Sigmoid colon (tissue), 7 donors: Measurements from ENCODE around the gene YIPF2. TPM values are rescaled to one million over a fixed set of nuclear protein-coding genes. Genes with fewer than 3 reads are reported as not detected.

Experiments used
- DNase-seq: peaks from one replicate; pipeline ENCODE4 v3.0.0-alpha.2; 2019
- H3K27ac ChIP-seq, 4 donors: fragments of 200-600 bp; sonication (generic); one replicate each; pipeline ENCODE4 v1.5.1; 2016 to 2019; ENCODE audit warnings: mild to moderate bottlenecking in 1 of 4
- H3K27me3 ChIP-seq, 3 donors: fragments of 200-600 bp; sonication (generic); one replicate each; pipeline ENCODE4 v1.5.1; 2019; ENCODE audit warnings: mild to moderate bottlenecking in 1 of 3
- H3K36me3 ChIP-seq, 4 donors: fragments of 200-600 bp; sonication (generic); one replicate each; pipeline ENCODE4 v1.5.1; 2016 to 2019
- H3K4me1 ChIP-seq, 4 donors: fragments of 200-600 bp; sonication (generic); one replicate each; pipeline ENCODE4 v1.5.1; 2017 to 2019
- H3K4me3 ChIP-seq, 4 donors: fragments of 200-600 bp; sonication (generic); one replicate each; pipeline ENCODE4 v1.5.1; 2017 to 2019; ENCODE audit warnings: mild to moderate bottlenecking in 2 of 4, moderate library complexity in 1 of 4
- H3K9me3 ChIP-seq, 4 donors: fragments of 200-600 bp in 3 of 4; sonication (generic) in 3 of 4; one replicate each; pipeline versions ENCODE4 v1.5.1 to v1.6.1; 2013 to 2019
- EP300 ChIP-seq, 4 donors: sonication (generic); formaldehyde crosslinking; IDR thresholded peaks; one replicate each; pipeline ENCODE4 v1.6.1; 2017; ENCODE audit warnings: antibody characterized with exemption in 4 of 4
- POLR2A ChIP-seq, 2 donors: fragments of 450-650 bp; IDR thresholded peaks; one replicate each; pipeline ENCODE4 v1.6.1; 2016; ENCODE audit warnings: antibody characterized with exemption in 2 of 2, mild to moderate bottlenecking in 2 of 2, moderate library complexity in 2 of 2
- POLR2AphosphoS5 ChIP-seq, 4 donors: sonication (generic); formaldehyde crosslinking; IDR thresholded peaks; one replicate each; pipeline ENCODE4 v1.6.1; 2017; ENCODE audit warnings: antibody characterized with exemption in 4 of 4
- WGBS, 2 donors: extraction: QIAGEN DNeasy Blood & Tissue Kit; methylation state at CpG; one replicate each; pipeline ENCODE4 v1.1.7; 2013; 5-methylcytosine and 5-hydroxymethylcytosine counted together
- intact Hi-C: fragments of 100-400 bp; cut with DNase I; formaldehyde crosslinking; loops from one replicate; pipeline ENCODE4 v1.15.1; 2023
- polyA plus RNA-seq, 3 donors: library from polyadenylated mRNA; stranded (reverse); fragments of 200-250 nt; gene quantifications; one replicate each; pipeline ENCODE4 v1.2.3, GENCODE V29; 2013
- total RNA-seq, 4 donors: library from RNA; depleted of rRNA; stranded (reverse); fragments of >200 nt; gene quantifications; one replicate each; pipeline ENCODE4 v1.1.0, GENCODE V29; 2016
- TF ChIP-seq, protein P1 (sequence below), 4 experiments: fragments of 450-650 bp in 3 of 4; fragments of 200-600 bp in 1 of 4; IDR thresholded peaks; one replicate each; pipeline ENCODE4 v1.5.1; 2016 to 2019; ENCODE audit warnings: antibody characterized with exemption in 4 of 4, mild to moderate bottlenecking in 3 of 4, moderate library complexity in 2 of 4
- donor health status: healthy with polysubstance abuse.
- donor health status: Bipolar disorder and iron deficiency.
- donor health status: healthy.

YIPF2 gene
- total and polyA plus RNA-seq, 7 donors: 19.4 to 61.3 (median 27.7) TPM

DNA sequence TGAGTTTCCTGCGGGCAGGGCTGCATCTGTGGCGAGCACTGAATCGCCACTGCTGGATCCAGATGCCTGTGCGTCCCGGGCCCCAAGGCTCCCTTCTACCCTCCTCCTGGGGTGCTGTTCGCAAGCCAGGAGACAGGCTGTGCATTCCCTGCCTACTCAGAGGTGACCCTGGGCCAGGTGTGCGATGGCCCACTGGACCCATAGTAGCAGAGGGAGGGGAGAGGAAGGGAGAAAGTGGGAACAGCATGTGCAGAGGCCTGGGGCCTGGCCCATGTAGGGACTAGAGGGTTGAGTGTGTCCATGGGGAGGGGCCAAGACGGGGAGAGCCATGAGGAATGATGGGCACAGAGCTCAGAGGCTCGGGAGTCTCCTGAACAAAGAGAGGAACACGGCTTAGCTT lies 29.8 kb downstream of the YIPF2 start:
- H3K4me3 ChIP-seq: no peak overlapping the region
- peaks cover 0 to 79% (median 67%) of the 10 kb centered on the region in 4 donors for H3K4me1 ChIP-seq
- intact Hi-C loops: no loop called here
- no peak for DNase-seq
- WGBS, 2 donors: 45 to 78% methylated on average over 10 of the region's 10 CpGs
- H3K9me3 ChIP-seq: no peaks in the 10 kb centered on the region
- TF ChIP-seq POLR2A (IDR thresholded peaks at IDR 0.05): no peak
- TF ChIP-seq, protein P1, sequence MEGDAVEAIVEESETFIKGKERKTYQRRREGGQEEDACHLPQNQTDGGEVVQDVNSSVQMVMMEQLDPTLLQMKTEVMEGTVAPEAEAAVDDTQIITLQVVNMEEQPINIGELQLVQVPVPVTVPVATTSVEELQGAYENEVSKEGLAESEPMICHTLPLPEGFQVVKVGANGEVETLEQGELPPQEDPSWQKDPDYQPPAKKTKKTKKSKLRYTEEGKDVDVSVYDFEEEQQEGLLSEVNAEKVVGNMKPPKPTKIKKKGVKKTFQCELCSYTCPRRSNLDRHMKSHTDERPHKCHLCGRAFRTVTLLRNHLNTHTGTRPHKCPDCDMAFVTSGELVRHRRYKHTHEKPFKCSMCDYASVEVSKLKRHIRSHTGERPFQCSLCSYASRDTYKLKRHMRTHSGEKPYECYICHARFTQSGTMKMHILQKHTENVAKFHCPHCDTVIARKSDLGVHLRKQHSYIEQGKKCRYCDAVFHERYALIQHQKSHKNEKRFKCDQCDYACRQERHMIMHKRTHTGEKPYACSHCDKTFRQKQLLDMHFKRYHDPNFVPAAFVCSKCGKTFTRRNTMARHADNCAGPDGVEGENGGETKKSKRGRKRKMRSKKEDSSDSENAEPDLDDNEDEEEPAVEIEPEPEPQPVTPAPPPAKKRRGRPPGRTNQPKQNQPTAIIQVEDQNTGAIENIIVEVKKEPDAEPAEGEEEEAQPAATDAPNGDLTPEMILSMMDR (IDR thresholded peaks at IDR 0.05): no peak
- no peak for TF ChIP-seq POLR2AphosphoS5 (IDR thresholded peaks at IDR 0.05)
- TF ChIP-seq EP300 (IDR thresholded peaks at IDR 0.05): no peak
- H3K36me3 ChIP-seq: no peaks in the 10 kb centered on the region
- no peaks in the 10 kb centered on the region for H3K27me3 ChIP-seq
- peak overlapping the region; percentile 48 to 78 (median 76) for H3K27ac ChIP-seq

DNA sequence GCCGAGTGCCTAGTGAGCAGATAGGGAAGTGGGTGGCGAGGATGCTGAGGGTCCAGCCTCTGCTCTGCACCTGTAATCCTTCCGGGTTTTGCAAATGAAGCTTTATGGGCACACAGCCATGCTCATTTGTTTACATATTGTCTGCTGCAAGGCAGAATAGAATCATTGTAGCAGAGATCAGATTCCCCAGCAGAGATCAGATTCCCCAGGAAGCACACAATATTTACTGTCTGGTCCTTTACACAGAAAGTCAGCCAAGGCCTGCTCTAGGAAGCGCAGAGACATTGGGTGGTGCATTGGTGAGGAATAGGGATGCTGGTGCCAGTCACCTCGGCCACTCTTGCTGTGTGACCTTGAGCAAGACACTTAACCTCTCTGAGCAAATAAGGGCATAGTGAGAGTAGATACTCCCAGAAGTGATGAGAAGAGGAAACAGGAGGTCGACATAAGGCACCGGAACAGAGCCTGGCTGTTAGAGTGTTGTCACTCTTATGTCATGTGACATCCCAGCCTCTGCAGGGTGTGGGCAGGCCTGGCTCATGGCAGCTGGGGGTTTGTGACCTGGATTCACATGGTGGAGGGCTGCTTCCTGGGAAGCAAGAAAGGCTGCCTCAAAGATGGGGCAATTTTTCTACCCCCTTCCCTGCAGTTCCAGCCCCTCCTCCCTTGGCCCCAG lies 31.4 kb downstream of the YIPF2 start:
- intact Hi-C loops: no loop called here
- WGBS, 2 donors: 12 to 46% methylated on average over 7 of the region's 7 CpGs
- TF ChIP-seq EP300 (IDR thresholded peaks at IDR 0.05) (no peak), POLR2AphosphoS5 (IDR thresholded peaks at IDR 0.05) (no peak), POLR2A (IDR thresholded peaks at IDR 0.05) (no peak)
- TF ChIP-seq, protein P1 (IDR thresholded peaks at IDR 0.05): no peak
- H3K4me1 ChIP-seq: peaks cover 0 to 88% (median 78%) of the 10 kb centered on the region in 4 donors
- H3K4me3 ChIP-seq: no peak overlapping the region
- H3K36me3 ChIP-seq: no peaks in the 10 kb centered on the region
- no peak for DNase-seq
- no peak overlapping the region for H3K27ac ChIP-seq
- no peaks in the 10 kb centered on the region for H3K27me3 ChIP-seq
- no peaks in the 10 kb centered on the region for H3K9me3 ChIP-seq

DNA sequence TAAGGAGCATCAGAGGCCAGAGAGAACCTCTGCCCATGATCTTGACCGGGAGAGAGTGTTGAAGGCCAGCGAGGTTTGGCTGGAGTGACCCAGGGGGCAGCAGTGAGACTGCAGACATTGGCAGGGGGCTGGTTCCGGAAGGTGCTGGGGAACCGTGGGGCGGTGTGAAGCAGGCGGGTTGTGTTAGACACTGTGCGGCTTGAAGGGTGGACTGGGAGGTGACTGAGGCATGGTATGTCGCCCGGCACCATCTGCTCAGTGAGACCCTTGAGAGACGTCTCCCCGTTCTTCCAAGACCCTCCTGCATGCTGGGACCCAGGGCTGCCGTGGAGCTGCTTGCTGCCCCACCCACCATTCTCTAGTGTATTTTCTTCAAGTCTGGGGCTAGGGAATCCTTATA lies 32.5 kb downstream of the YIPF2 start:
- H3K9me3 ChIP-seq: no peaks in the 10 kb centered on the region
- intact Hi-C loops: no loop called here
- H3K27me3 ChIP-seq: no peaks in the 10 kb centered on the region
- no peak overlapping the region for H3K27ac ChIP-seq
- DNase-seq: no peak
- 89 to 90% methylated on average over 12 of the region's 12 CpGs for WGBS, 2 donors
- H3K4me3 ChIP-seq: no peak overlapping the region
- no peak for TF ChIP-seq EP300 (IDR thresholded peaks at IDR 0.05)
- TF ChIP-seq, protein P1 (IDR thresholded peaks at IDR 0.05): no peak
- no peak for TF ChIP-seq POLR2AphosphoS5 (IDR thresholded peaks at IDR 0.05)
- TF ChIP-seq POLR2A (IDR thresholded peaks at IDR 0.05): no peak
- peaks cover 0 to 88% (median 78%) of the 10 kb centered on the region in 4 donors for H3K4me1 ChIP-seq
- H3K36me3 ChIP-seq: no peaks in the 10 kb centered on the region

DNA sequence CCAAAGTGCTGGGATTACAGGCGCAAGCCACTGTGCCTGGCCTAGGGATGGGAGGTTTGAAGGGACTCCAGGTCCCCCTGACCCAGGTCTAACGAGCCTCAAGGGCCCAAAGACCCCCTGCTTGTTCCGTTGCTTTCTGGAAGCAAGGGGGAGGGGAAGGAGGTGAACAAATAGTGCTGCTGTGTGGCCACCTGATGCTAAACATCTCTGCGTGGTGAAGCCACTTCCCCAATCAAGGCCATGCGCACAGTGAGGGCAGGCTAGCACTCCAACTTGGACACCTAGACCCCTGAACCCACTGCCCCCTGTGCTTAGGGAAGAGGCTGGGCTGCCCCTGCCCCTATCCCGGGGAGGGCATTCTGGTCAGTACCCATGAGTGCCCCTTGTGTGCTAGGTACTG lies 33.1 kb downstream of the YIPF2 start:
- no peak overlapping the region for H3K27ac ChIP-seq
- H3K27me3 ChIP-seq: no peaks in the 10 kb centered on the region
- H3K36me3 ChIP-seq: no peaks in the 10 kb centered on the region
- no peak overlapping the region for H3K4me3 ChIP-seq
- H3K4me1 ChIP-seq: peaks cover 0 to 85% (median 74%) of the 10 kb centered on the region in 4 donors
- WGBS, 2 donors: 89 to 91% methylated on average over 6 of the region's 6 CpGs
- TF ChIP-seq, protein P1 (IDR thresholded peaks at IDR 0.05): no peak
- TF ChIP-seq POLR2AphosphoS5 (IDR thresholded peaks at IDR 0.05) (no peak), EP300 (IDR thresholded peaks at IDR 0.05) (no peak)
- DNase-seq: no peak
- intact Hi-C loops: no loop called here
- H3K9me3 ChIP-seq: no peaks in the 10 kb centered on the region

DNA sequence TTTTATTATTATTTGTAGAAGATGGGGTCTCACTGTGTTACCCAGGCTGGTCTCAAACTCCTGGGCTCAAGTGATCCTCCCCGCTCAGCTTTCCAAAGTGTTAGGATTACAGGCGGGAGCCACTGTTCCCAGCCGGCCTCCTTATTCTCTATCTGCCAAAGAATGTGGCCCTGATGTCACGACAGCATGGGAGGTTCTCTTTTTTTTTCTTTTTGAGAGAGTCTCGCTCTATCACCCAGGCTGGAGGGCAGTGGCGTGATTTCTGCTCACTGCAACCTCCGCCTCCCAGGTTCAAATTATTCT lies 33.6 kb downstream of the YIPF2 start:
- no peak overlapping the region for H3K4me3 ChIP-seq
- DNase-seq: no peak
- H3K9me3 ChIP-seq: no peaks in the 10 kb centered on the region
- H3K27me3 ChIP-seq: no peaks in the 10 kb centered on the region
- no peaks in the 10 kb centered on the region for H3K36me3 ChIP-seq
- 92 to 94% methylated on average over 7 of the region's 7 CpGs for WGBS, 2 donors
- intact Hi-C loops: no loop called here
- TF ChIP-seq, protein P1 (IDR thresholded peaks at IDR 0.05): no peak
- TF ChIP-seq EP300 (IDR thresholded peaks at IDR 0.05) (no peak), POLR2A (IDR thresholded peaks at IDR 0.05) (no peak), POLR2AphosphoS5 (IDR thresholded peaks at IDR 0.05) (no peak)
- no peak overlapping the region for H3K27ac ChIP-seq
- H3K4me1 ChIP-seq: peaks cover 0 to 80% (median 69%) of the 10 kb centered on the region in 4 donors
